GM19025 (cell line): ENCODE results near the gene PASD1.
"Not testable (repeated sequence)": the region's sequence is repeated elsewhere in the genome, so short reads cannot be mapped to it uniquely, and the experiment has no call there.

Experiments
- ATAC-seq: cut with Tn5 transposase; IDR thresholded peaks from one replicate; pipeline ENCODE4 v1.9.1; 2021; ENCODE audit warnings: mild to moderate bottlenecking, low read depth, moderate library complexity; ENCODE audit not compliant: unreplicated experiment

The PASD1 gene

GRCh38 chrX:151621422-151621821, 57.9 kb downstream of the PASD1 start:
- ATAC-seq = no peak

DNA sequence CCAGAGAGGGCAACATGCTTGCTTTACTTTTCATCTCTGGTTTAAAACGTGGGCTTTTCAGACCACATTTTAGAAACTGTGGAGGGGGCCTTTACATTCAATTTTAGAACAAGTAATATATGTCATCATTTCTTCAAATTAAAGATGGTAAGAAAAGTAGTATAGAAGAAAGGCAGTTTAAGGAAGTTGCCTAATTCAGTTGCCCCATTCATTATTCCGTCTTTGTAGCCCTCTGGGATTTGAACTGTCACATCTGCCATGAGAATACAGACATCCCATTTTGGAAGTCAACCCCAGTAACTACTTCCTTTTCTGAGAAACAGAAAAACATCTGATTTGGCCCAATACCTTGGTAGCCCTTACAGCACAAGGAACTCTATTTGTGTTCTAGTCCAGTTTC, 61.2 kb downstream of the PASD1 start:
- no peak for ATAC-seq

GRCh38 chrX:151631822-151632221, 68.3 kb downstream of the PASD1 start:
- ATAC-seq = no peak

GRCh38 chrX:151633157-151633556, 69.7 kb downstream of the PASD1 start:
- no peak for ATAC-seq

DNA sequence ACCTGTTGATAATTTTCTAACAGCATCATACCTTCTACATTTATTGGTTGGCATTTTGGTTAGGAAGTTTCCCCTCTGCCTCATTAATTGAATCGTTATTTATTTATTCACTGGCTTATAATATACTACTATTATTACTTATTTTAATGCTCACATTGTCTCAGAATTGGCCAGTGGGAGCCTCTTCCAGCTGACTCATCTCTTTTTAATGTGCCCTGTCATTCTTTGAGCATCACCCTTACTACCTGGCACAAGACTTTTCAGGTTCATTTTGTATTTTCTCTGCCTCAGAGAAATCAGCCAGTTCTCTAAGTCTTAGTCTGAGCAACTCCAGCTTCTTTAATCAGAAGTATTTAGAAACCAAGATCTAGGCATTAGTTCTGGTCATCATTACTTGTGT, 71.5 kb downstream of the PASD1 start:
- no peak for ATAC-seq

DNA sequence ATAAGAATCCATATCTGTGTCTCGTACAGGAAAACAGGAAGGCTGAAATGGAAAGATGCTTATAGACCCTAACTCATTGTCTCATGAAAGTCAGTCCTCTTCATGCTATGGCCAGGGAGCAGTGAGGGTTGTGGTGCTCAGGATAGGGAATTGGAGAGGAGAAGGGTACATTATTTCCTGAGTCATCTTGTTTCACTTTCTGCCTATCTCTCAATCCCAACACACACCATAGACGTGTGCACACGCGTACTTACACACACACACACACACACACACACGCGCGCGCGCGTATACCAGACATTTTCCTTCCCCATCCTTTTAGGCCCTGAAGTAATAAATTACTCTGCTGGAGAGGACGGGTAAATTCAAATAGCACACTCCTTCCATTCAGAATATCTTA, 78.1 kb downstream of the PASD1 start:
- no peak for ATAC-seq

DNA sequence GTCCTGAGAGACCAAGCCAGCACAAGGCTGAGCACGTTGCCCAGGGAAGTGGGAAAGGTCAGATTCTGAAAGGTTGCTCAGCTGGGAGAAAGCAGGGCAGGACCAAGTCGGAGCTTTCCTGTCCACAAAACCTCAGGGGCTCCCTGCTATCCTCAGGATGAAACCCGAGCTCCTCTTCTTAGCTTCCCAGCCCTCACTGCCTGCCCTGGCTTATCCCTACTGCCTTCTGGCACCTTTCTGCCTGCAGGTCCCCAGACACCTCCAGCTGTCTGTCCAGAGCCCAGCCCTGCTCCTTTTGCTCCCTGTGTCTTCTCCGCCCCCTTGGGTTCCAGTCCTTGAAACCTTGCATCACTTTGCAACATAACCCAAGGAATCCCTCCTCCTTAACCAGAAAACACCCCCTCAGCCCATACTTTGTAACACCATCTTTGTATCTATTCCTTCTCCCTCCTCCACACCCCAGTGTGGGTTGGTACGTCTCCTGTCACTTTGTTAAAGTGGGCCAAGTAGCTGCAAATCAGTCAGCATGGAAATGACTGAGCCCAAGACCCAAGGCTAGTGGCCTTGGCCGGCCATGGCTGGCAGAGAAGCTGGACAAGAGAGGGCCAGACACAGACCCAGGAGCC, 111.8 kb downstream of the PASD1 start:
- ATAC-seq = no peak

GRCh38 chrX:151676196-151676595, 112.7 kb downstream of the PASD1 start:
- no peak for ATAC-seq

DNA sequence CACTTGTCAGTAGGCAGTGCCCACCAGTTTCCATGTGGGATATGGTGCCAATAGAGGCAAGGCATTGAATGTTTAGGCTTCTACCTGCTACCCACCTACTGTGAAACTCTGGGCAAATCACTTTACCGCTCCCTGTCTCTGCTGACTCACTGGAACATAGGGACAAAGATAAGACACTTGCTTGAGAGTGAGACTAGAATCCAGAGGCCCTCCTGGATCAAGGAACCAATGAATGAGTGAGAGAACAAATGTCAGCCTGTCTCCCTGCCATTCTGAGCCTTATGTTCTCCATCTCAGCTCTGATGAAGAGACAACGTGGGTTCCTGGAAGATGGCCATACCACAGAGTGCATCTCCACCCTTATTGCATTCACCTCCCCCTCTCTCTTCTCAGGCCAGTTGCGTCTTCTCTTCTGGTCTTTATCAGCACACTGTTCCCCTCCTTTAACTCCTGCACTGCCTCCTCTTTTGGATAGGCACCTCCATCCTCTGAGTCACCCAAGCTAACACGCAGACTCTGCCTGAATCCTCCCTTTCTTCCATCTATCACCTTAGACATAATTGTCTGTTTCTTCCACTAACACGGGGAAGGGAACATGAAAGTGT, 116.4 kb downstream of the PASD1 start:
- no peak for ATAC-seq

- no peak for ATAC-seq
Measured at GRCh38 chrX:151680805-151681204, 117.3 kb downstream of the PASD1 start.

- no peak for ATAC-seq
Measured at GRCh38 chrX:151687635-151688034, 124.2 kb downstream of the PASD1 start.

DNA sequence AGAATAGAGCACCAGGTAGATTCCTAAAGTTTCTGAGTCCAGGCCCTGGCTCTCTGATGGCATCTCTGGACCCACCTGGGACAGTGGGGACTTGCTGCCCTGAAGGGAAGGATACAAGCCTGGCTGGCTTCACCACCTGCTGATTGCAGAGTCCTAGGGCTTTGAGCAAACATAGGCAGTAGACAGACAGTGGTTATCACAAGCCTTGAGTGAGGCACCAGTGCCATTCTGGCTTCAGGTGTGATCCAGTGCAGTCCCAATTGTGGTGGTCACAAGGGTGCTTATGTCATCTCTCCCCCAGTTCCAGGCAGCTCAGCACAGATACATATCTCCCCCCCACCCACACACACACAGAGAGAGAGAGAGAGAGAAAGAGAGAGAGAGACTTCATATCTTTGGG, 125.2 kb downstream of the PASD1 start:
- ATAC-seq = no peak

- no peak for ATAC-seq
Measured at GRCh38 chrX:151692825-151693224, 129.3 kb downstream of the PASD1 start.

DNA sequence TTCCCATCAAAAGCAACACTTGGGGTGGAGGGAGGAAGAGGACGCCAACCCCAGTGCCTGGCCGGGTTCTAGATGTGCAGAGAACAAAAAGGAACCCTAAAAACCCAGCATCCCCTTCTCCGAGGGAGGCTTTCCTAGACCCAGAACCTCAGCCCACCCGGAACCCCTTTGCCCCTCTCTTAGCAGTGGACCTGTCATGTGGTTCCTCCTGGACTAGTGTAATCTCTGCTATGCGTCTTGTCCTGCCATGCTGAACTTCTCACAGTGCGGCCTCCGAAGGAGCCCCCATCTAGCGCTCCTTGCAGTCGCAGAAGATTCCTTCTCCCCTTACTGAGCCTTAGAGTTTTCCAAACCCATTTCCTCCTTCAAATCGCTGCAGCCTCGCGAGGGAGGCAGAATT, 130.6 kb downstream of the PASD1 start:
- ATAC-seq = no peak

- no peak for ATAC-seq
Measured at GRCh38 chrX:151694661-151695582, 131.4 kb downstream of the PASD1 start, which contains the start of gene PRRG3. PRRG3 (plus strand) TSS chrX:151695458; CDS start chrX:151698815, 3,357 bp downstream.

GRCh38 chrX:151695583-151696340, 132.3 kb downstream of the PASD1 start:
- ATAC-seq = no peak

DNA sequence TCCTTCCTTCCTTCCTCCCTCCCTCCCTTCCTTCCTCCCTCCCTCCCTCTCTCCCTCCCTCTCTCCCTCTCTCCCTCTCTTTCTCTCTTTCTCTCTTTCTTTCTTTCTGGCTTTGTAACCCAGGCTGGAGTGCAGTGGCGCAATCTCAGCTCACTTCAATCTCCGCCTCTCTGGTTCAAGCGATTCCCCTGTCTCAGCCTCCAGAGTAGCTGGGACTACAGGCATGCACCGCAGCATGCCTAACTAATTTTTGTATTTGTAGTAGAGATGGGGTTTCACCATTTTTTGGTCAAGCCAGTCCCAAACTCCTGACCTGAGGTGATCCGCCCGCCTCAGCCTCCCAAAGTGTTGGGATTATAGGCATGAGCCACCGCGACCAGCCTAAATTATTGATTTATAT, 133.6 kb downstream of the PASD1 start:
- not testable (repeated sequence) for ATAC-seq

DNA sequence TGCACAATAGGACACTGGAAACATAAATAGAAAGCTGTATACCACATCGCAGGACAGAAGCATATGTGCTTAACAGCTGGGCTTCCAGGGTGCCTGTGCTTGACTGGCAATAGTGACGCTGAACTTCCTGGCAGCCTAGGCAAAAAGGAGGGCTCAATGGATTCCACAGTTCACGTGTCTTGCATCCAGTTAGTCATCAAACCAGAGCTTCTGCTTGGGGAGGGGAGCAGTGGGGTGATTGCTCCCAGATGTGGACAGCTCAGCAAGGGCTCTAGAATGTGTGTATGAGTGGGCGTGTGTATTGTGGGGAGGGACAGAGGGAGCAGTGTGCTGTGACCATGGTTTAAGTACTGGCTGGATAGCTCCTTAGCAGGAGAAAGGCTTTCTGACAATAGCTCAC, 134.0 kb downstream of the PASD1 start:
- no peak for ATAC-seq

DNA sequence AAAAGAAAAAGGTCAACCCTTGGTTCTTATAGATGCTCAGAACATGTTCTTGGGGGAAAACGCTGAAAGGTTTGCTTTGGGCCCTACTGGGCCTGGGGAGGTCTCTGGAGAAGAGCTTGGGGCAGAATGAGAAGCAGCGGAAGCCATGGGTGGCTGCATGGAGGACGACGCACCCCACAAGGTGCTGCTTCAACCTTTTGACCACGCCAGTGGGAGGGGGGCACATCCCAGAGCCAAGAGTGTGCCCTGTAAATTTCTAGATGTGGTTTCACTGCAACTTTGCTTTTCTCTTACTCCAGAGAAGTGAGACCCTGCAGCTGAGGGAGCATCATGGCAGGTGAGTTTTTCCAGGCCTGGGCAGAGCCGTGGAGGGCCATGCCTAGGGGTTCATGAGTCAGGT, 135.0 kb downstream of the PASD1 start:
- no peak for ATAC-seq

- no peak for ATAC-seq
Measured at GRCh38 chrX:151699746-151700145, 136.3 kb downstream of the PASD1 start.

- ATAC-seq = no peak
Measured at GRCh38 chrX:151700581-151700980, 137.1 kb downstream of the PASD1 start.
